DOHH2 (cell line): ENCODE measurements around the gene TSPO.
A peak's percentile ranks its signal among the peaks of the same experiment; 100 is the strongest.

Experiments used
- H3F3A ChIP-seq: fragments of 200-600 bp; sonication (generic), shearing (Covaris generic); 2 replicates; pipeline ENCODE4 v1.6.0; 2016; ENCODE audit warnings: antibody characterized with exemption, mild to moderate bottlenecking; ENCODE audit not compliant: control insufficient read depth, insufficient read depth
- H3K27ac ChIP-seq: fragments of 200-600 bp; sonication (generic); 2 replicates; pipeline ENCODE4 v1.5.1; 2014; ENCODE audit warnings: low read depth, mild to moderate bottlenecking, low read length, moderate library complexity
- H3K27me3 ChIP-seq: fragments of 200-600 bp; sonication (generic); 2 replicates; pipeline ENCODE4 v1.6.1; 2014; ENCODE audit warnings: mild to moderate bottlenecking, low read length, mixed read lengths; ENCODE audit not compliant: control insufficient read depth
- H3K36me3 ChIP-seq: fragments of 200-600 bp; sonication (generic); 2 replicates; pipeline ENCODE4 v1.6.1; 2014; ENCODE audit warnings: mild to moderate bottlenecking, low read length, moderate library complexity, mixed read lengths; ENCODE audit not compliant: control insufficient read depth
- H3K4me1 ChIP-seq: fragments of 200-600 bp; sonication (generic); 2 replicates; pipeline ENCODE4 v1.6.1; 2014; ENCODE audit warnings: mild to moderate bottlenecking, low read length, mixed read lengths; ENCODE audit not compliant: control insufficient read depth
- H3K4me2 ChIP-seq: fragments of 200-600 bp; sonication (generic); 2 replicates; pipeline ENCODE4 v1.6.0; 2014; ENCODE audit warnings: mild to moderate bottlenecking, low read length, moderate library complexity
- H3K4me3 ChIP-seq: fragments of 200-600 bp; sonication (generic); 2 replicates; pipeline ENCODE4 v1.5.1; 2014; ENCODE audit warnings: mild to moderate bottlenecking, low read length, mixed read lengths
- H3K79me2 ChIP-seq: fragments of 200-600 bp; sonication (generic); 2 replicates; pipeline ENCODE4 v1.6.1; 2014; ENCODE audit warnings: mild to moderate bottlenecking, low read length, mixed read lengths; ENCODE audit not compliant: control insufficient read depth
- H3K9me2 ChIP-seq: fragments of 200-600 bp; sonication (generic); replicated peaks from 2 replicates; pipeline ENCODE4 v1.6.1; 2014; ENCODE audit warnings: mild to moderate bottlenecking, low read length, mixed read lengths; ENCODE audit not compliant: control insufficient read depth
- H3K9me3 ChIP-seq: fragments of 200-600 bp; sonication (generic); 2 replicates; pipeline ENCODE4 v1.6.1; 2014; ENCODE audit warnings: antibody characterized with exemption, low read length, mixed read lengths; ENCODE audit not compliant: control insufficient read depth, insufficient read depth
- H4K20me1 ChIP-seq: fragments of 200-600 bp; sonication (generic); 2 replicates; pipeline ENCODE4 v1.6.0; 2014; ENCODE audit warnings: low read depth, mild to moderate bottlenecking, antibody characterized with exemption, low read length, moderate library complexity; ENCODE audit not compliant: control insufficient read depth, insufficient read depth
- EZH2phosphoT487 ChIP-seq: fragments of 200-600 bp; sonication (generic); IDR thresholded peaks from 2 replicates; pipeline ENCODE4 v1.6.1; 2017; ENCODE audit warnings: borderline replicate concordance, mild to moderate bottlenecking, antibody characterized with exemption, low read length, moderate library complexity, mixed read lengths
- TF ChIP-seq, protein P1 (sequence below): fragments of 200-600 bp; sonication (generic); IDR thresholded peaks from one replicate; pipeline ENCODE4 v1.5.1; 2014; ENCODE audit warnings: antibody characterized with exemption, mild to moderate bottlenecking, low read depth, low read length; ENCODE audit not compliant: poor library complexity, severe bottlenecking

The TSPO gene

DNA sequence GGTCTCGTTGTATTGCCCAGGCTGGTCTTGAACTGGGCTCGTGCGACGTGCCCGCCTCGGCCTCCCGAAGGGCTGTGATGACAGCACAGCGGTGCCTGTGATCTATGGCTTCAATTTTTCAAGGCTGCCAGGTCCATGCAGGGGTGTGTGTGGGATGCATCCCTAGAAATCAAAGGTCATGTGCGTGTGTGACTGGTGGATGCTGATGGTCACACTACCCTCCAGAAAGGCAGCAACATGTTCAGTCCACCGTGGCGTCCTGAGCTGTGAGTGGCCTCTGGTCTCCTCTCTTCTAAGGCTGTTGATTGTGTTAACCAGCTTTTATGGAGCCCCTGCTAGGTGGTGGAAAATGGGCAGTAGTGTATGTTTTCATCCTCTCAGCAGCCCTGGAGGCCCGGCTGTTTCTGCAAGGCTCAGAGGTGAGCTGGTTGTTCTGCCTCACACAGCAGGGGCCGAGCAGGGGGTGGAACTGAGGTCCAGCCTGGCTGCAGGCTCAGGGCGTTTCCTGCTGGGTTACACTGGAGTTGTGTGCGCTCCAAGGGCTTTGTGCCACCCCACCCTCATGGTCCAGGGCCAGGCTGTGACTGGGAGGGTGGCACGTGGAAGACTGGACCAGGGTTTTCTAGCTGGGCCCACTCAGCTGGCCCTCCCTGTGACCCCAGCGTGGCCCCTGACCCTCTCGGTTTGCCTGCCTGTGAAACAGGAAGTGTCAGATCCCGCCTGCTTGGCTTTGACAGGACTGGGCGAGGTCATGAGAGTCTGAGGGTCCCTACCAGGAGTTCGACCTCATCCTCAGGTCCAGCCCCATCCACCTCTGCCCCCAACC, 33.1 kb upstream of the TSPO start:
- peaks cover 34% of the 10 kb centered on the region for H3K27me3 ChIP-seq
- H3F3A ChIP-seq, result no peaks in the 10 kb centered on the region
- H4K20me1 ChIP-seq, result no peaks in the 10 kb centered on the region
- no peaks in the 10 kb centered on the region for H3K79me2 ChIP-seq
- TF ChIP-seq, protein P1, sequence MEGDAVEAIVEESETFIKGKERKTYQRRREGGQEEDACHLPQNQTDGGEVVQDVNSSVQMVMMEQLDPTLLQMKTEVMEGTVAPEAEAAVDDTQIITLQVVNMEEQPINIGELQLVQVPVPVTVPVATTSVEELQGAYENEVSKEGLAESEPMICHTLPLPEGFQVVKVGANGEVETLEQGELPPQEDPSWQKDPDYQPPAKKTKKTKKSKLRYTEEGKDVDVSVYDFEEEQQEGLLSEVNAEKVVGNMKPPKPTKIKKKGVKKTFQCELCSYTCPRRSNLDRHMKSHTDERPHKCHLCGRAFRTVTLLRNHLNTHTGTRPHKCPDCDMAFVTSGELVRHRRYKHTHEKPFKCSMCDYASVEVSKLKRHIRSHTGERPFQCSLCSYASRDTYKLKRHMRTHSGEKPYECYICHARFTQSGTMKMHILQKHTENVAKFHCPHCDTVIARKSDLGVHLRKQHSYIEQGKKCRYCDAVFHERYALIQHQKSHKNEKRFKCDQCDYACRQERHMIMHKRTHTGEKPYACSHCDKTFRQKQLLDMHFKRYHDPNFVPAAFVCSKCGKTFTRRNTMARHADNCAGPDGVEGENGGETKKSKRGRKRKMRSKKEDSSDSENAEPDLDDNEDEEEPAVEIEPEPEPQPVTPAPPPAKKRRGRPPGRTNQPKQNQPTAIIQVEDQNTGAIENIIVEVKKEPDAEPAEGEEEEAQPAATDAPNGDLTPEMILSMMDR, result no peak
- TF ChIP-seq EZH2phosphoT487, result no peak
- H3K9me3 ChIP-seq, result no peaks in the 10 kb centered on the region
- H3K36me3 ChIP-seq, result no peaks in the 10 kb centered on the region
- H3K4me2 ChIP-seq, result peak overlapping the region; percentile 67
- H3K9me2 ChIP-seq, result no peaks in the 10 kb centered on the region
- peaks cover 41% of the 10 kb centered on the region for H3K4me1 ChIP-seq
- H3K27ac ChIP-seq, result no peak overlapping the region
- peak overlapping the region; percentile 43 for H3K4me3 ChIP-seq

DNA sequence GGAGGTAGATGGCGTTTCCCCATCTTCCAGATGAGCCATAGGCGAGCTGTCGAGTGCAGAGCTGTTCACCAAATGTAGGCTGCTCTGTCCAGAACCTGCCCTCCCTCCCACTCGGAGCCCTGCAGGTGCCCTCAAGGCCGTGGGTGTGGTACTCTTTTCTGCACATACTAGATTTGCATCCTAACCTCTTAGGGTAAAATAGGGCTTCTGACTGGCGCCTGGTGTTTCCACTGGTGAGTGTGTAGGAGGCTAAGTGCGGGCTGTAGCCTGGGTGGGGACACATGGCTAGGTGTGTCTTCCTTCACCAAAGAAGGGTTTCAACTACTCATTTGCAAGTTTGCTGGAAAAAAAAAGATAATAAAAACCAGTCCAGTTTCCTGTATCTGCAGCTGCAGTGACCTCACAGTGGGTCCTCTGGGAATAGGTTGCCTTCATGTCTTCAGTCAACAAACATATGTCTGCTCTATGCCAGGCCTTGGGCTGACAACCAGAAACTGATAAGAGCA, 32.4 kb upstream of the TSPO start:
- Histone ChIP-seq H3K9me2 (no peaks in the 10 kb centered on the region), H3F3A (no peaks in the 10 kb centered on the region), H3K79me2 (no peaks in the 10 kb centered on the region), H3K4me3 (peak overlapping the region; percentile 43), H3K27ac (0 out of 2 replicates have a peak overlapping the region, but pooled peaks have one; percentile 2), H3K36me3 (no peaks in the 10 kb centered on the region), H3K9me3 (no peaks in the 10 kb centered on the region), H3K27me3 (peaks cover 26% of the 10 kb centered on the region), H3K4me2 (peak overlapping the region; percentile 67), H3K4me1 (peaks cover 34% of the 10 kb centered on the region), H4K20me1 (no peaks in the 10 kb centered on the region)
- TF ChIP-seq, protein P1, result no peak
- no peak for TF ChIP-seq EZH2phosphoT487

DNA sequence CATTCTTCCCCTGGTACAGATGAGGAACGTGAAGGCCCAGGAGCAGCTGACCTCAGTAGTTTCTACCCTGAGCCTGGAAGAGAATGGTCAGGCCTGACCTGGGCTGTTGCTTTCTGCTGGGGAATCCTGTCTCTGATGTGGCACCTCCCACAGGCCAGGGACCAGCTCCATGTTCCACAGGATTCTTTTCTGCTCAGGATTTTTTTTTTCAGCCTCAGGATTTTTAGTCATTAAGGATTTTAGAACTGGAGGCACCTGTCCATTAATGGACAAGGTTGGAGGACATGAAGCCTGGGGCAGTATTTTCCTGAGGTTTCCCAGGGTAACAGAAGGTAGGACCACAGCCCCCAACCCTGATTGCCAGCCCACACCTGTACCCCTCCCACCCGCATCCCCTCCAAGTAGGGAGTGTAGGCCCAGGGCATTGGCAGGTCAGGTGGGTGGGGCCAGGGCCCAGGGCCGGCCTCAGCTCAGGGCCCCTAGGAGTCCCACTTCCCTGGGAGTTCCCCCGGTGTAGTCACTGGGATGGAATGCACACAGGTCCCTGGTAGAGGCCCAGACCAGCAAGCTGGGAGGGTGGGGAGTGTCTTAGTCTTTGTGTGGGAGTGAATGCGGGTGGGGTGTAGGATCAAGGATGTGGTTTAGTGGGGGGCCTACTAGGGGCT, 24.7 kb upstream of the TSPO start:
- Histone ChIP-seq H3K4me2 (no peak overlapping the region), H3F3A (no peaks in the 10 kb centered on the region; the same call in 1 of the 2 replicates), H3K4me3 (no peak overlapping the region), H3K27me3 (peaks cover 7% of the 10 kb centered on the region), H4K20me1 (0 out of 2 replicates have a peak, but pooled peaks cover 2% of the 10 kb centered on the region), H3K36me3 (no peaks in the 10 kb centered on the region), H3K9me3 (no peaks in the 10 kb centered on the region), H3K9me2 (no peaks in the 10 kb centered on the region), H3K4me1 (peaks cover 22% of the 10 kb centered on the region), H3K79me2 (no peaks in the 10 kb centered on the region), H3K27ac (no peak overlapping the region)
- no peak for TF ChIP-seq EZH2phosphoT487
- TF ChIP-seq, protein P1, result no peak
